ENCODE data around the gene CHCHD3. TPM values are rescaled to one million over a fixed set of nuclear protein-coding genes. Genes with fewer than 3 reads are reported as not detected.

The CHCHD3 gene
- polyA plus RNA-seq, 1 donor (not counting 4 experiments of a cell fraction or from before 2014, with no cell fraction given) = 59.2 TPM

GRCh38 chr7:133115596-133115995 is 33.7 kb upstream of the CHCHD3 start:
- H3K27ac ChIP-seq (ENCODE audit: control insufficient read depth, insufficient read depth, low read length) = no peak overlapping the region
- no peak overlapping the region for H2AFZ ChIP-seq (ENCODE audit: control insufficient read depth, low read length)
- H3K4me1 ChIP-seq (ENCODE audit: control insufficient read depth, extremely low read depth, insufficient read depth, low read length) = no peaks in the 10 kb centered on the region
- no peaks in the 10 kb centered on the region for H3K79me2 ChIP-seq (ENCODE audit: control insufficient read depth, insufficient read depth, low read length)
- no peaks in the 10 kb centered on the region for H3K9me3 ChIP-seq (ENCODE audit: control insufficient read depth, low read depth, low read length)
- H4K20me1 ChIP-seq (ENCODE audit: control insufficient read depth, extremely low read depth, insufficient read depth, low read length) = no peaks in the 10 kb centered on the region
- no peak overlapping the region for H3K9ac ChIP-seq (ENCODE audit: control insufficient read depth, extremely low read depth, insufficient read depth, low read length)
- H3K36me3 ChIP-seq (ENCODE audit: control insufficient read depth in 2 of 2, extremely low read depth in 1 of 2, insufficient read depth in 2 of 2, low read length in 2 of 2) = no peaks in the 10 kb centered on the region
- peaks cover 16% of the 10 kb centered on the region for H3K27me3 ChIP-seq (ENCODE audit: control insufficient read depth, extremely low read depth, insufficient read depth, low read length)
- H3K4me2 ChIP-seq (ENCODE audit: control insufficient read depth, extremely low read depth, insufficient read depth, low read depth, low read length) = no peak overlapping the region
- FAIRE-seq (no peak), DNase-seq (ENCODE audit: low read depth, low spot score) (no peak)
- no peak overlapping the region for H3K4me3 ChIP-seq (ENCODE audit: control insufficient read depth in 2 of 3, extremely low read depth in 1 of 3, insufficient read depth in 2 of 3, low read depth in 1 of 3, low read length in 3 of 3)
- H3K9me1 ChIP-seq (ENCODE audit: control insufficient read depth, extremely low read depth, insufficient read depth, low read length) = no peaks in the 10 kb centered on the region
- TF ChIP-seq CTCF (optimal IDR thresholded peaks at IDR 0.05 in 1 of 3, IDR thresholded peaks at IDR 0.05 in 1 of 3, conservative IDR thresholded peaks at IDR 0.05 in 1 of 3; ENCODE audit: extremely low read depth in 1 of 3, insufficient read depth in 2 of 3, low read length in 3 of 3) (no peak), EZH2 (IDR thresholded peaks at IDR 0.05; ENCODE audit: low read length) (no peak)
- dilution Hi-C loops (cut with MboI; ENCODE audit: extremely low pct_ligation_motif_present, low sequenced_read_pairs) = no loop called here

GRCh38 chr7:133114519-133114918 is 32.6 kb upstream of the CHCHD3 start:
- Histone ChIP-seq H3K27ac (ENCODE audit: control insufficient read depth, insufficient read depth, low read length) (no peak overlapping the region), H3K36me3 (ENCODE audit: control insufficient read depth in 2 of 2, extremely low read depth in 1 of 2, insufficient read depth in 2 of 2, low read length in 2 of 2) (no peaks in the 10 kb centered on the region), H3K4me3 (ENCODE audit: control insufficient read depth in 2 of 3, extremely low read depth in 1 of 3, insufficient read depth in 2 of 3, low read depth in 1 of 3, low read length in 3 of 3) (no peak overlapping the region), H3K9ac (ENCODE audit: control insufficient read depth, extremely low read depth, insufficient read depth, low read length) (no peak overlapping the region), H3K27me3 (ENCODE audit: control insufficient read depth, extremely low read depth, insufficient read depth, low read length) (peaks cover 16% of the 10 kb centered on the region), H3K79me2 (ENCODE audit: control insufficient read depth, insufficient read depth, low read length) (no peaks in the 10 kb centered on the region), H3K9me3 (ENCODE audit: control insufficient read depth, low read depth, low read length) (no peaks in the 10 kb centered on the region), H3K4me1 (ENCODE audit: control insufficient read depth, extremely low read depth, insufficient read depth, low read length) (no peaks in the 10 kb centered on the region), H4K20me1 (ENCODE audit: control insufficient read depth, extremely low read depth, insufficient read depth, low read length) (no peaks in the 10 kb centered on the region), H3K4me2 (ENCODE audit: control insufficient read depth, extremely low read depth, insufficient read depth, low read depth, low read length) (no peak overlapping the region), H2AFZ (ENCODE audit: control insufficient read depth, low read length) (no peak overlapping the region), H3K9me1 (ENCODE audit: control insufficient read depth, extremely low read depth, insufficient read depth, low read length) (no peaks in the 10 kb centered on the region)
- dilution Hi-C loops (cut with MboI; ENCODE audit: extremely low pct_ligation_motif_present, low sequenced_read_pairs) = no loop called here
- DNase-seq (ENCODE audit: low read depth, low spot score) (no peak), FAIRE-seq (no peak)
- TF ChIP-seq EZH2 (IDR thresholded peaks at IDR 0.05; ENCODE audit: low read length) (no peak), CTCF (optimal IDR thresholded peaks at IDR 0.05 in 1 of 3, IDR thresholded peaks at IDR 0.05 in 1 of 3, conservative IDR thresholded peaks at IDR 0.05 in 1 of 3; ENCODE audit: extremely low read depth in 1 of 3, insufficient read depth in 2 of 3, low read length in 3 of 3) (no peak)
